ENCODE results near the gene XDH. TPM values are rescaled to one million over a fixed set of nuclear protein-coding genes. Genes with fewer than 3 reads are reported as not detected.

The XDH gene
- total and polyA plus RNA-seq, 7 experiments from 2014 or later: 0.36 TPM; not detected in 6

- H3K4me1 ChIP-seq (ENCODE audit: control insufficient read depth in 2 of 2, insufficient read depth in 2 of 2, low read length in 2 of 2): no peaks in the 10 kb centered on the region
- Mint-ChIP-seq H3K4me1 (peaks cover 0 to 49% (median 0%) of the 10 kb centered on the region in 7 donors), H3K9me3 (no peaks in the 10 kb centered on the region), H3K27me3 (peaks cover 0 to 12% (median 0%) of the 10 kb centered on the region in 5 donors), H3K27ac (peak overlapping the region in 1 of 9 donors; percentile 3), H3K4me3 (no peak overlapping the region), H3K36me3 (no peaks in the 10 kb centered on the region)
- ATAC-seq (no peak), DNase-seq (no peak)
- H3K9me3 ChIP-seq (ENCODE audit: control insufficient read depth in 2 of 3, low read length in 3 of 3): no peaks in the 10 kb centered on the region
- intact Hi-C loops (cut with micrococcal nuclease): no loop called here
- no peaks in the 10 kb centered on the region for H3K27me3 ChIP-seq (ENCODE audit: control insufficient read depth in 2 of 2, insufficient read depth in 2 of 2, low read length in 2 of 2)
- no peak overlapping the region for H3K4me3 ChIP-seq (ENCODE audit: low read length)
- no peak overlapping the region for H3K27ac ChIP-seq (ENCODE audit: low read depth, low read length)
- ChIA-PET POLR2A (no interaction called here), CTCF (no interaction called here)
- H3K36me3 ChIP-seq (ENCODE audit: control insufficient read depth in 2 of 3, insufficient read depth in 3 of 3, low read length in 3 of 3): no peaks in the 10 kb centered on the region
Observed at GRCh38 chr2:31383471-31384153, 30.9 kb downstream of the XDH start.

- CTCF ChIA-PET: interaction anchor here (0.8 kb wide), 1 partner anchor 361 kb away, joined by 3 read pairs; no protein-coding TSS in a partner anchor
- no peak for DNase-seq
- ATAC-seq: no peak
Observed at GRCh38 chr2:31382452-31383120, 32.0 kb downstream of the XDH start.

DNA sequence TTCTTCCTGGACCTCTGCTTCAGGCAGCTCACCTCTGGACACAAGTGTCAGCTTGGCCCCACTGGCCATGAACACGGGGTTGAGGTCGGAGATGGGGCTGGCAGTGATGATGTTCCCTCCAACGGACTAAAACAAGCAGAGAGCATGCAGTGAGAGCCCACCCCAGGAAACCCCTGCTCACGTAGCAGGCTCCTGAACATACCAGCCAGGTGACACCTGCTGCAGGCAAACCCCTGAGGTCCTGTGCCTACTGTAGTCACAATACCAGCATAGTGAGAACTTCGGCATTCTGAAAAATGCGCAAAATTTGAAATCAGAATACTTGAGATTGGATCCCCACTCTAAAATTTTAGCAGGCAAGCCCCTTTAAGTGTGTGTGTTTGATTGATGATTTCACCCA is 32.9 kb downstream of the XDH start:
- no peaks in the 10 kb centered on the region for H3K27me3 ChIP-seq (ENCODE audit: control insufficient read depth in 2 of 2, insufficient read depth in 2 of 2, low read length in 2 of 2)
- CTCF ChIA-PET: interaction anchor here (0.7 kb wide), 1 partner anchor 15 kb away, joined by 3 read pairs; no protein-coding TSS in a partner anchor
- DNase-seq: no peak
- POLR2A ChIA-PET: no interaction called here
- peak overlapping the region in 1 of 10 donors; percentile 45 for H3K4me3 Mint-ChIP-seq
- H3K36me3 ChIP-seq (ENCODE audit: control insufficient read depth in 2 of 3, insufficient read depth in 3 of 3, low read length in 3 of 3): no peaks in the 10 kb centered on the region
- H3K36me3 Mint-ChIP-seq: no peaks in the 10 kb centered on the region
- no peaks in the 10 kb centered on the region for H3K9me3 ChIP-seq (ENCODE audit: control insufficient read depth in 2 of 3, low read length in 3 of 3)
- no peak overlapping the region for H3K4me3 ChIP-seq (ENCODE audit: low read length)
- H3K27me3 Mint-ChIP-seq: peaks cover 0 to 2% (median 0%) of the 10 kb centered on the region in 5 donors
- intact Hi-C loops (cut with micrococcal nuclease): no loop called here
- no peak for ATAC-seq
- H3K27ac Mint-ChIP-seq: no peak overlapping the region
- H3K27ac ChIP-seq (ENCODE audit: low read depth, low read length): no peak overlapping the region
- H3K9me3 Mint-ChIP-seq: no peaks in the 10 kb centered on the region
- H3K4me1 ChIP-seq (ENCODE audit: control insufficient read depth in 2 of 2, insufficient read depth in 2 of 2, low read length in 2 of 2): no peaks in the 10 kb centered on the region
- H3K4me1 Mint-ChIP-seq: peaks cover 0 to 51% (median 0%) of the 10 kb centered on the region in 7 donors

More at GRCh38 chr2:31382452-31383120, 32.0 kb downstream of the XDH start:
- intact Hi-C loops (cut with micrococcal nuclease): no loop called here
- Mint-ChIP-seq H3K4me3 (peak overlapping the region in 1 of 10 donors; percentile 42), H3K36me3 (no peaks in the 10 kb centered on the region), H3K9me3 (no peaks in the 10 kb centered on the region), H3K27ac (peak overlapping the region in 1 of 9 donors; percentile 33), H3K4me1 (peaks cover 0 to 51% (median 0%) of the 10 kb centered on the region in 7 donors), H3K27me3 (peaks cover 0 to 2% (median 0%) of the 10 kb centered on the region in 5 donors)
- no peaks in the 10 kb centered on the region for H3K36me3 ChIP-seq (ENCODE audit: control insufficient read depth in 2 of 3, insufficient read depth in 3 of 3, low read length in 3 of 3)
- POLR2A ChIA-PET: no interaction called here
- no peaks in the 10 kb centered on the region for H3K4me1 ChIP-seq (ENCODE audit: control insufficient read depth in 2 of 2, insufficient read depth in 2 of 2, low read length in 2 of 2)
- H3K4me3 ChIP-seq (ENCODE audit: low read length): no peak overlapping the region
- H3K27me3 ChIP-seq (ENCODE audit: control insufficient read depth in 2 of 2, insufficient read depth in 2 of 2, low read length in 2 of 2): no peaks in the 10 kb centered on the region
- H3K9me3 ChIP-seq (ENCODE audit: control insufficient read depth in 2 of 3, low read length in 3 of 3): no peaks in the 10 kb centered on the region
- H3K27ac ChIP-seq (ENCODE audit: low read depth, low read length): no peak overlapping the region

DNA sequence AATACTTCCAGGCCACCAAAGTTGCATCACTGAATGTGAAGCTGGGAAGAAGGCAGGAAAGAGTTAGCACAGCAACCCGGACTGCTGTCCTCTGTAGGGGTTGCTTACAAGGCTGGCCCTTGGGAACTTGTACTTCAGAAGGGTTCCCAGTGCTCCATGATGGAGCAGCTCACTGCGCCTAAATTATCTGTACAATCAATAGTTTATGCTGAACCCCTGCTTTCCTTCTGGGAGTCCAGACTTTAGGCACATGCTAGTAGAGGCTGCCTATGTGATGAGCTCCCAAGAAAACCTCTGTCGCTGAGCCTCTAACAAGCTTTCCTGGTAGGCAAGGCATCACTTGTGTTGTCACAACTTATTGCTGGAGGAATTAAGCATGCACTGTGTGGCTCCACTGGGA is 34.3 kb downstream of the XDH start:
- Mint-ChIP-seq H3K4me3 (no peak overlapping the region), H3K36me3 (no peaks in the 10 kb centered on the region), H3K9me3 (no peaks in the 10 kb centered on the region), H3K4me1 (peaks cover 0 to 45% (median 0%) of the 10 kb centered on the region in 7 donors), H3K27me3 (peaks cover 0 to 2% (median 0%) of the 10 kb centered on the region in 5 donors), H3K27ac (no peak overlapping the region)
- Histone ChIP-seq H3K27me3 (ENCODE audit: control insufficient read depth in 2 of 2, insufficient read depth in 2 of 2, low read length in 2 of 2) (no peaks in the 10 kb centered on the region), H3K4me1 (ENCODE audit: control insufficient read depth in 2 of 2, insufficient read depth in 2 of 2, low read length in 2 of 2) (no peaks in the 10 kb centered on the region), H3K36me3 (ENCODE audit: control insufficient read depth in 2 of 3, insufficient read depth in 3 of 3, low read length in 3 of 3) (no peaks in the 10 kb centered on the region), H3K27ac (ENCODE audit: low read depth, low read length) (no peak overlapping the region), H3K9me3 (ENCODE audit: control insufficient read depth in 2 of 3, low read length in 3 of 3) (no peaks in the 10 kb centered on the region), H3K4me3 (ENCODE audit: low read length) (no peak overlapping the region)
- ChIA-PET POLR2A (no interaction called here), CTCF (no interaction called here)
- ATAC-seq: no peak
- no peak for DNase-seq
- intact Hi-C loops (cut with micrococcal nuclease): no loop called here

GRCh38 chr2:31379747-31380146 is 34.8 kb downstream of the XDH start:
- DNase-seq (no peak), ATAC-seq (no peak)
- no peaks in the 10 kb centered on the region for H3K27me3 ChIP-seq (ENCODE audit: control insufficient read depth in 2 of 2, insufficient read depth in 2 of 2, low read length in 2 of 2)
- ChIA-PET POLR2A (no interaction called here), CTCF (no interaction called here)
- peaks cover 0 to 2% (median 0%) of the 10 kb centered on the region in 5 donors for H3K27me3 Mint-ChIP-seq
- H3K9me3 Mint-ChIP-seq: no peaks in the 10 kb centered on the region
- intact Hi-C loops (cut with micrococcal nuclease): no loop called here
- no peak overlapping the region for H3K4me3 ChIP-seq (ENCODE audit: low read length)
- no peaks in the 10 kb centered on the region for H3K4me1 ChIP-seq (ENCODE audit: control insufficient read depth in 2 of 2, insufficient read depth in 2 of 2, low read length in 2 of 2)
- peaks cover 0 to 41% (median 0%) of the 10 kb centered on the region in 7 donors for H3K4me1 Mint-ChIP-seq
- no peaks in the 10 kb centered on the region for H3K36me3 ChIP-seq (ENCODE audit: control insufficient read depth in 2 of 3, insufficient read depth in 3 of 3, low read length in 3 of 3)
- H3K27ac ChIP-seq (ENCODE audit: low read depth, low read length): no peak overlapping the region
- H3K9me3 ChIP-seq (ENCODE audit: control insufficient read depth in 2 of 3, low read length in 3 of 3): no peaks in the 10 kb centered on the region
- H3K4me3 Mint-ChIP-seq: no peak overlapping the region
- no peaks in the 10 kb centered on the region for H3K36me3 Mint-ChIP-seq
- no peak overlapping the region for H3K27ac Mint-ChIP-seq

DNA sequence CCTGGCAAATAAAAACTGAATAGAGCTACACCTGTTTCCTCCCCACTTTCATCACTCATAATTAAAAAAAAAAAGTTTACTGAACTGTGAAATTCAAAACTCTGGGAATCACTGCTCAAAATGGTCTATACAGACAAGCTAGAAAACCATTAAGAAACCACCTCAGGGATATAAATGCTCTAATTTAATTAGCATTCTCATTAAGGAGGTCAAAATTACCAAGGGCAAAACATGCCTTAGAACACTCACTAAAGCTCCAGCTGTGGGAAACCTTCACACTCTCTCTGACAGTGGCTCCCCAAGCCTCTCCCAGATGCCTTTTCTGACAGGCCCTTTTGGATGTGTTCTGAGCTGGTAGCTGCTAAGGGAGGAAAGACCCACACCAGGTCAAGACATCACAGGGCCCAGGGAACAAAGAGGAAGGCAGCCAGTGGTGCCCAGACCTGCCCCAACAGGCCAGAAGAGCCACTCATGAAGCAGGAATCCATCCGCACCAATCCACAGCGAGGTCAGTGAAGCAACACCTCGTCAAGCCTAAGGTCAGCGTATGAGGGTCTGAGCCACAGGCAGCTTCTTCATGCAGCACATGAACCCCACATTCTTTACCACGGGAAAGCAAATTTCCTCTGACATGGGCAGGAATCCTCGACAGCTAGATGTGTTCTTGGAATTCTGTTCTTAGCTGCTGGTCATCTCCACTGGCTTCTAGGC is 35.6 kb downstream of the XDH start:
- no peak overlapping the region for H3K27ac Mint-ChIP-seq
- H3K4me1 Mint-ChIP-seq: peaks cover 0 to 33% (median 0%) of the 10 kb centered on the region in 7 donors
- Histone ChIP-seq H3K36me3 (ENCODE audit: control insufficient read depth in 2 of 3, insufficient read depth in 3 of 3, low read length in 3 of 3) (no peaks in the 10 kb centered on the region), H3K4me3 (ENCODE audit: low read length) (no peak overlapping the region), H3K27ac (ENCODE audit: low read depth, low read length) (no peak overlapping the region), H3K4me1 (ENCODE audit: control insufficient read depth in 2 of 2, insufficient read depth in 2 of 2, low read length in 2 of 2) (no peaks in the 10 kb centered on the region), H3K27me3 (ENCODE audit: control insufficient read depth in 2 of 2, insufficient read depth in 2 of 2, low read length in 2 of 2) (no peaks in the 10 kb centered on the region), H3K9me3 (ENCODE audit: control insufficient read depth in 2 of 3, low read length in 3 of 3) (no peaks in the 10 kb centered on the region)
- no peaks in the 10 kb centered on the region for H3K9me3 Mint-ChIP-seq
- POLR2A ChIA-PET: no interaction called here
- CTCF ChIA-PET: no interaction called here
- DNase-seq (no peak), ATAC-seq (no peak)
- H3K27me3 Mint-ChIP-seq: peaks cover 0 to 9% (median 0%) of the 10 kb centered on the region in 5 donors
- no peaks in the 10 kb centered on the region for H3K36me3 Mint-ChIP-seq
- intact Hi-C loops (cut with micrococcal nuclease): no loop called here
- no peak overlapping the region for H3K4me3 Mint-ChIP-seq
